Keratinocyte (primary cell): ENCODE measurements around the gene ARHGAP8. TPM values are rescaled to one million over a fixed set of nuclear protein-coding genes. Genes with fewer than 3 reads are reported as not detected.

Experiments
- DNase-seq: peaks from one replicate; pipeline ENCODE4 v3.0.0-alpha.2; 2011; ENCODE audit warnings: low read depth, missing footprints, low spot score
- FAIRE-seq: peaks from 2 replicates; lab custom pipeline; 2011; peaks lifted over from hg19 to GRCh38; lab: Jason Lieb, UNC
- H2AFZ ChIP-seq: 2 replicates; pipeline ENCODE4 v1.6.0; 2012; ENCODE audit warnings: low read length, control low read depth, inconsistent platforms; ENCODE audit not compliant: control insufficient read depth
- H3K27ac ChIP-seq: 2 replicates; pipeline ENCODE4 v1.5.1; 2011; ENCODE audit warnings: low read length; ENCODE audit not compliant: control insufficient read depth, insufficient read depth
- H3K27me3 ChIP-seq: 3 replicates; pipeline ENCODE4 v1.6.0; 2011; ENCODE audit warnings: low read length; ENCODE audit not compliant: control insufficient read depth, insufficient read depth; ENCODE audit errors: extremely low read depth
- H3K36me3 ChIP-seq, 2 experiments: 2 replicates in 1 of 2; 3 replicates in 1 of 2; pipeline ENCODE4 v1.5.1; 2011; ENCODE audit warnings: low read length in 2 of 2, mild to moderate bottlenecking in 1 of 2; ENCODE audit not compliant: control insufficient read depth in 2 of 2, insufficient read depth in 2 of 2; ENCODE audit errors: extremely low read depth in 1 of 2
- H3K4me1 ChIP-seq: 3 replicates; pipeline ENCODE4 v1.5.1; 2011; ENCODE audit warnings: low read length; ENCODE audit not compliant: control insufficient read depth, insufficient read depth; ENCODE audit errors: extremely low read depth
- H3K4me2 ChIP-seq: 3 replicates; pipeline ENCODE4 v1.6.0; 2011; ENCODE audit warnings: low read depth, low read length; ENCODE audit not compliant: control insufficient read depth, insufficient read depth; ENCODE audit errors: extremely low read depth
- H3K4me3 ChIP-seq, 3 experiments: fragments of 200-600 bp in 1 of 3; sonication (generic) in 1 of 3; 2 replicates in 2 of 3; 3 replicates in 1 of 3; pipeline ENCODE4 v1.5.1; 2011 to 2016; ENCODE audit warnings: low read length in 3 of 3, mild to moderate bottlenecking in 3 of 3, control low read depth in 2 of 3, inconsistent platforms in 1 of 3, low read depth in 1 of 3, mixed read lengths in 1 of 3, mixed run types in 1 of 3, moderate library complexity in 1 of 3; ENCODE audit not compliant: control insufficient read depth in 2 of 3, insufficient read depth in 2 of 3; ENCODE audit errors: extremely low read depth in 1 of 3
- H3K79me2 ChIP-seq: 2 replicates; pipeline ENCODE4 v1.6.0; 2012; ENCODE audit warnings: low read length; ENCODE audit not compliant: control insufficient read depth, insufficient read depth
- H3K9ac ChIP-seq: 3 replicates; pipeline ENCODE4 v1.6.0; 2011; ENCODE audit warnings: low read length; ENCODE audit not compliant: control insufficient read depth, insufficient read depth; ENCODE audit errors: extremely low read depth
- H3K9me1 ChIP-seq: 3 replicates; pipeline ENCODE4 v1.6.0; 2011; ENCODE audit warnings: low read length; ENCODE audit not compliant: control insufficient read depth, insufficient read depth; ENCODE audit errors: extremely low read depth
- H3K9me3 ChIP-seq: 2 replicates; pipeline ENCODE4 v1.5.1; 2012; ENCODE audit warnings: low read depth, low read length; ENCODE audit not compliant: control insufficient read depth
- H4K20me1 ChIP-seq: 3 replicates; pipeline ENCODE4 v1.6.0; 2011; ENCODE audit warnings: low read length; ENCODE audit not compliant: control insufficient read depth, insufficient read depth; ENCODE audit errors: extremely low read depth
- EZH2 ChIP-seq: IDR thresholded peaks from one replicate; pipeline ENCODE4 v1.6.1; 2012; ENCODE audit warnings: inconsistent platforms, mild to moderate bottlenecking, low read length, moderate library complexity
- dilution Hi-C: fragments of 300-500 bp; cut with MboI; formaldehyde crosslinking; loops from one replicate; pipeline ENCODE4 v1.7.0; 2020; ENCODE audit warnings: low sequenced_read_pairs; ENCODE audit not compliant: extremely low pct_ligation_motif_present
- polyA plus RNA-seq, 5 experiments: library from polyadenylated mRNA; depleted of rRNA in 3 of 5; stranded (reverse) in 3 of 5; stranded (forward) in 1 of 5; unstranded in 1 of 5; fragments of >200 nt; gene quantifications; 1 replicate in 1 of 5; 2 replicates in 3 of 5; 3 replicates in 1 of 5; pipeline versions ENCODE4 v1.2.1 to v1.2.3, GENCODE V29; 2011 to 2012; ENCODE audit warnings: missing spikeins in 2 of 5, low read depth in 1 of 5, low replicate concordance in 1 of 5
- TF ChIP-seq, protein P1 (sequence below), 3 experiments: IDR thresholded peaks in 1 of 3; conservative IDR thresholded peaks in 1 of 3; optimal IDR thresholded peaks in 1 of 3; 2 replicates in 2 of 3; 3 replicates in 1 of 3; pipeline versions ENCODE3 to v1.5.1; 2011; ENCODE audit warnings: low read length in 3 of 3, mild to moderate bottlenecking in 3 of 3, moderate library complexity in 2 of 3, control low read depth in 1 of 3, inconsistent platforms in 1 of 3; ENCODE audit not compliant: insufficient read depth in 2 of 3; ENCODE audit errors: extremely low read depth in 1 of 3

Gene ARHGAP8
- polyA plus RNA-seq, 1 donor (not counting 4 experiments of a cell fraction or from before 2014, with no cell fraction given): 21.3 TPM

DNA sequence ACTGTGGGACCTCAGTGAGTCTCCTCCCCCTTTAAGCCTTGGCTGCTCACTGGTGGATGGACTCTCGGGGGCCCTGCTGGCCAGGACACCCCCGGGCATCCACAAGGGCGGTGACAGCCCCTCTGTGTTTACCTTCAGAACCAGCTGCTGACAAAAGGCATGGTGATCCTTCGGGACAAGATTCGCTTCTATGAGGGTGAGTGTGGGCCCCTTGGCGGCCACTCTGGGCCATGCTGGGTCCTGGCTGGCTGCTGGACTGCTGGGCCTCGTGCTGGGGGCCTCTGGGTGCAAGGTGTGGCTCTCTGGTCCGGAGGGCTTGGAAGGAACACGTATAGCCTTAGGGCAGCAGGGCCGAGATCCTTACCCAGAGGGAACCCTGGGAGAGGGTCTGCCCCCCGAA, 25.9 kb upstream of the ARHGAP8 start:
- no peak for FAIRE-seq
- Histone ChIP-seq H3K9me1 (no peaks in the 10 kb centered on the region), H3K27me3 (no peaks in the 10 kb centered on the region), H4K20me1 (no peaks in the 10 kb centered on the region), H3K4me1 (no peaks in the 10 kb centered on the region), H3K4me2 (no peak overlapping the region), H3K36me3 (peaks cover 7 to 24% of the 10 kb centered on the region in 2 experiments), H3K9me3 (no peaks in the 10 kb centered on the region), H2AFZ (no peak overlapping the region), H3K9ac (no peak overlapping the region), H3K79me2 (no peaks in the 10 kb centered on the region), H3K4me3 (no peak overlapping the region), H3K27ac (no peak overlapping the region)
- no peak for TF ChIP-seq EZH2
- TF ChIP-seq, protein P1, sequence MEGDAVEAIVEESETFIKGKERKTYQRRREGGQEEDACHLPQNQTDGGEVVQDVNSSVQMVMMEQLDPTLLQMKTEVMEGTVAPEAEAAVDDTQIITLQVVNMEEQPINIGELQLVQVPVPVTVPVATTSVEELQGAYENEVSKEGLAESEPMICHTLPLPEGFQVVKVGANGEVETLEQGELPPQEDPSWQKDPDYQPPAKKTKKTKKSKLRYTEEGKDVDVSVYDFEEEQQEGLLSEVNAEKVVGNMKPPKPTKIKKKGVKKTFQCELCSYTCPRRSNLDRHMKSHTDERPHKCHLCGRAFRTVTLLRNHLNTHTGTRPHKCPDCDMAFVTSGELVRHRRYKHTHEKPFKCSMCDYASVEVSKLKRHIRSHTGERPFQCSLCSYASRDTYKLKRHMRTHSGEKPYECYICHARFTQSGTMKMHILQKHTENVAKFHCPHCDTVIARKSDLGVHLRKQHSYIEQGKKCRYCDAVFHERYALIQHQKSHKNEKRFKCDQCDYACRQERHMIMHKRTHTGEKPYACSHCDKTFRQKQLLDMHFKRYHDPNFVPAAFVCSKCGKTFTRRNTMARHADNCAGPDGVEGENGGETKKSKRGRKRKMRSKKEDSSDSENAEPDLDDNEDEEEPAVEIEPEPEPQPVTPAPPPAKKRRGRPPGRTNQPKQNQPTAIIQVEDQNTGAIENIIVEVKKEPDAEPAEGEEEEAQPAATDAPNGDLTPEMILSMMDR (optimal IDR thresholded peaks at IDR 0.05 in 1 of 3, IDR thresholded peaks at IDR 0.05 in 1 of 3, conservative IDR thresholded peaks at IDR 0.05 in 1 of 3; ENCODE audit: extremely low read depth in 1 of 3, insufficient read depth in 2 of 3, low read length in 3 of 3): no peak
- no peak for DNase-seq
- dilution Hi-C loops: no loop called here

DNA sequence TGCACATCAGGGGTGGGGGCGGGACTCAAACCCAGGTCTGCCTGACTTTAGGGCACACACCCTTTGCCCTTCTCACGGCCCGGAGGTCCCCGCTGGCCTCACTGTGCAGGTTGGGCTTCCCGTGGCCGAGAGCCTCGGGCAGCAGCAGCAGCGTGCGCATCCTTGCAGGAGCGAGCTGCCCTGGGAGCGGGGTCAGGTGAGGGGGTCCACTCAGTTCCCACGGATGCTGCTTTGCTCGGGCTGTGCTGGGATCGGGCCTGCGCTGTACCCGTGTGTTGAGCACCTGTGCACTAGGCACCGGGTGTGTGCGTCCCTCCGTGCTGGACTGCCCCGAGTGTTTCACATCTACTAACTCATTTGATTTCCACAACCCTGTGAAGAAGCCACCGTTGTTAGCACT, 25.2 kb upstream of the ARHGAP8 start:
- no peak for FAIRE-seq

More for the DNA sequence above, 25.2 kb upstream of the ARHGAP8 start:
- Histone ChIP-seq H3K79me2 (no peaks in the 10 kb centered on the region), H3K4me1 (no peaks in the 10 kb centered on the region), H4K20me1 (no peaks in the 10 kb centered on the region), H3K9ac (no peak overlapping the region), H3K27me3 (no peaks in the 10 kb centered on the region), H3K36me3 (peaks cover 7 to 27% of the 10 kb centered on the region in 2 experiments), H3K27ac (no peak overlapping the region), H2AFZ (no peak overlapping the region), H3K9me3 (no peaks in the 10 kb centered on the region), H3K9me1 (no peaks in the 10 kb centered on the region), H3K4me3 (no peak overlapping the region), H3K4me2 (no peak overlapping the region)
- DNase-seq: no peak
- TF ChIP-seq, protein P1 (optimal IDR thresholded peaks at IDR 0.05 in 1 of 3, IDR thresholded peaks at IDR 0.05 in 1 of 3, conservative IDR thresholded peaks at IDR 0.05 in 1 of 3; ENCODE audit: extremely low read depth in 1 of 3, insufficient read depth in 2 of 3, low read length in 3 of 3): no peak
- TF ChIP-seq EZH2: no peak
- dilution Hi-C loops: no loop called here
